ENCODE measurements around the gene ATP9B.

Gene ATP9B

GRCh38 chr18:79290876-79291275, 221.7 kb downstream of the ATP9B start:
- ATAC-seq: no peak
- no peak for TF ChIP-seq SNAI2 (CRISPR knock-in tag; IDR thresholded peaks at IDR 0.05)
- no peak for TF ChIP-seq CSDC2 (CRISPR knock-in tag; IDR thresholded peaks at IDR 0.05)
- TF ChIP-seq TOX (CRISPR knock-in tag; IDR thresholded peaks at IDR 0.05; ENCODE audit: borderline replicate concordance): no peak
- TF ChIP-seq ESRRG (CRISPR knock-in tag; IDR thresholded peaks at IDR 0.05): no peak
- TF ChIP-seq PATZ1 (CRISPR knock-in tag; IDR thresholded peaks at IDR 0.05; ENCODE audit: borderline replicate concordance): no peak
- TF ChIP-seq ZNF70 (CRISPR knock-in tag; IDR thresholded peaks at IDR 0.05): no peak

- no peak for ATAC-seq
- no peak for TF ChIP-seq ZNF8 (CRISPR knock-in tag; IDR thresholded peaks at IDR 0.05)
- no peak for TF ChIP-seq ISL1 (CRISPR knock-in tag; IDR thresholded peaks at IDR 0.05)
- no peak for TF ChIP-seq ZFP30 (CRISPR knock-in tag; IDR thresholded peaks at IDR 0.05)
- TF ChIP-seq SNAI2 (CRISPR knock-in tag; IDR thresholded peaks at IDR 0.05): no peak
- TF ChIP-seq ZFP3 (CRISPR knock-in tag; IDR thresholded peaks at IDR 0.05): no peak
- no peak for TF ChIP-seq RARB (CRISPR knock-in tag; IDR thresholded peaks at IDR 0.05)
- TF ChIP-seq PPARA (CRISPR knock-in tag; IDR thresholded peaks at IDR 0.05; ENCODE audit: borderline replicate concordance): no peak
- no peak for TF ChIP-seq TSHZ2 (CRISPR knock-in tag; IDR thresholded peaks at IDR 0.05)
- no peak for TF ChIP-seq TCF4 (CRISPR knock-in tag; IDR thresholded peaks at IDR 0.05; ENCODE audit: borderline replicate concordance)
- TF ChIP-seq CREB5 (CRISPR knock-in tag; IDR thresholded peaks at IDR 0.05; ENCODE audit: low read depth): no peak
- TF ChIP-seq ESRRG (CRISPR knock-in tag; IDR thresholded peaks at IDR 0.05): no peak
Measured at GRCh38 chr18:79294235-79294634, 225.0 kb downstream of the ATP9B start.

GRCh38 chr18:79299272-79299671, 230.1 kb downstream of the ATP9B start:
- ATAC-seq: no peak
- TF ChIP-seq PATZ1 (CRISPR knock-in tag; IDR thresholded peaks at IDR 0.05; ENCODE audit: borderline replicate concordance): no peak
- no peak for TF ChIP-seq ZFP30 (CRISPR knock-in tag; IDR thresholded peaks at IDR 0.05)
- no peak for TF ChIP-seq ESRRG (CRISPR knock-in tag; IDR thresholded peaks at IDR 0.05)
- TF ChIP-seq ISL1 (CRISPR knock-in tag; IDR thresholded peaks at IDR 0.05): no peak
- no peak for TF ChIP-seq ZFP3 (CRISPR knock-in tag; IDR thresholded peaks at IDR 0.05)
- TF ChIP-seq TCF4 (CRISPR knock-in tag; IDR thresholded peaks at IDR 0.05; ENCODE audit: borderline replicate concordance): no peak
- no peak for TF ChIP-seq OSR1 (CRISPR knock-in tag; IDR thresholded peaks at IDR 0.05)
- no peak for TF ChIP-seq CSRNP3 (CRISPR knock-in tag; IDR thresholded peaks at IDR 0.05)
- no peak for TF ChIP-seq CREB5 (CRISPR knock-in tag; IDR thresholded peaks at IDR 0.05; ENCODE audit: low read depth)
- no peak for TF ChIP-seq PPARA (CRISPR knock-in tag; IDR thresholded peaks at IDR 0.05; ENCODE audit: borderline replicate concordance)
- no peak for TF ChIP-seq CSDC2 (CRISPR knock-in tag; IDR thresholded peaks at IDR 0.05)
- TF ChIP-seq POU6F1 (CRISPR knock-in tag; IDR thresholded peaks at IDR 0.05; ENCODE audit: borderline replicate concordance, low read depth): no peak
- no peak for TF ChIP-seq SNAI2 (CRISPR knock-in tag; IDR thresholded peaks at IDR 0.05)
- TF ChIP-seq RARB (CRISPR knock-in tag; IDR thresholded peaks at IDR 0.05): no peak
- TF ChIP-seq BACH2 (CRISPR knock-in tag; IDR thresholded peaks at IDR 0.05; ENCODE audit: borderline replicate concordance): no peak
- TF ChIP-seq TSHZ2 (CRISPR knock-in tag; IDR thresholded peaks at IDR 0.05): no peak
- no peak for TF ChIP-seq ARNTL (CRISPR knock-in tag; IDR thresholded peaks at IDR 0.05; ENCODE audit: borderline replicate concordance, low read depth)
- no peak for TF ChIP-seq ZNF8 (CRISPR knock-in tag; IDR thresholded peaks at IDR 0.05)
- no peak for TF ChIP-seq TOX (CRISPR knock-in tag; IDR thresholded peaks at IDR 0.05; ENCODE audit: borderline replicate concordance)
- no peak for TF ChIP-seq ZC3H10 (CRISPR knock-in tag; IDR thresholded peaks at IDR 0.05)
